DOHH2 (cell line): ENCODE data around the gene ARL11.

Experiments
- H3F3A ChIP-seq: fragments of 200-600 bp; sonication (generic), shearing (Covaris generic); 2 replicates; pipeline ENCODE4 v1.6.0; 2016; ENCODE audit warnings: antibody characterized with exemption, mild to moderate bottlenecking; ENCODE audit not compliant: control insufficient read depth, insufficient read depth
- H3K27ac ChIP-seq: fragments of 200-600 bp; sonication (generic); 2 replicates; pipeline ENCODE4 v1.5.1; 2014; ENCODE audit warnings: low read depth, mild to moderate bottlenecking, low read length, moderate library complexity
- H3K27me3 ChIP-seq: fragments of 200-600 bp; sonication (generic); 2 replicates; pipeline ENCODE4 v1.6.1; 2014; ENCODE audit warnings: mild to moderate bottlenecking, low read length, mixed read lengths; ENCODE audit not compliant: control insufficient read depth
- H3K36me3 ChIP-seq: fragments of 200-600 bp; sonication (generic); 2 replicates; pipeline ENCODE4 v1.6.1; 2014; ENCODE audit warnings: mild to moderate bottlenecking, low read length, moderate library complexity, mixed read lengths; ENCODE audit not compliant: control insufficient read depth
- H3K4me1 ChIP-seq: fragments of 200-600 bp; sonication (generic); 2 replicates; pipeline ENCODE4 v1.6.1; 2014; ENCODE audit warnings: mild to moderate bottlenecking, low read length, mixed read lengths; ENCODE audit not compliant: control insufficient read depth
- H3K4me2 ChIP-seq: fragments of 200-600 bp; sonication (generic); 2 replicates; pipeline ENCODE4 v1.6.0; 2014; ENCODE audit warnings: mild to moderate bottlenecking, low read length, moderate library complexity
- H3K4me3 ChIP-seq: fragments of 200-600 bp; sonication (generic); 2 replicates; pipeline ENCODE4 v1.5.1; 2014; ENCODE audit warnings: mild to moderate bottlenecking, low read length, mixed read lengths
- H3K79me2 ChIP-seq: fragments of 200-600 bp; sonication (generic); 2 replicates; pipeline ENCODE4 v1.6.1; 2014; ENCODE audit warnings: mild to moderate bottlenecking, low read length, mixed read lengths; ENCODE audit not compliant: control insufficient read depth
- H3K9me2 ChIP-seq: fragments of 200-600 bp; sonication (generic); replicated peaks from 2 replicates; pipeline ENCODE4 v1.6.1; 2014; ENCODE audit warnings: mild to moderate bottlenecking, low read length, mixed read lengths; ENCODE audit not compliant: control insufficient read depth
- H3K9me3 ChIP-seq: fragments of 200-600 bp; sonication (generic); 2 replicates; pipeline ENCODE4 v1.6.1; 2014; ENCODE audit warnings: antibody characterized with exemption, low read length, mixed read lengths; ENCODE audit not compliant: control insufficient read depth, insufficient read depth
- H4K20me1 ChIP-seq: fragments of 200-600 bp; sonication (generic); 2 replicates; pipeline ENCODE4 v1.6.0; 2014; ENCODE audit warnings: low read depth, mild to moderate bottlenecking, antibody characterized with exemption, low read length, moderate library complexity; ENCODE audit not compliant: control insufficient read depth, insufficient read depth
- EZH2phosphoT487 ChIP-seq: fragments of 200-600 bp; sonication (generic); IDR thresholded peaks from 2 replicates; pipeline ENCODE4 v1.6.1; 2017; ENCODE audit warnings: borderline replicate concordance, mild to moderate bottlenecking, antibody characterized with exemption, low read length, moderate library complexity, mixed read lengths
- TF ChIP-seq, protein P1 (sequence below): fragments of 200-600 bp; sonication (generic); IDR thresholded peaks from one replicate; pipeline ENCODE4 v1.5.1; 2014; ENCODE audit warnings: antibody characterized with exemption, mild to moderate bottlenecking, low read depth, low read length; ENCODE audit not compliant: poor library complexity, severe bottlenecking

The ARL11 gene

DNA sequence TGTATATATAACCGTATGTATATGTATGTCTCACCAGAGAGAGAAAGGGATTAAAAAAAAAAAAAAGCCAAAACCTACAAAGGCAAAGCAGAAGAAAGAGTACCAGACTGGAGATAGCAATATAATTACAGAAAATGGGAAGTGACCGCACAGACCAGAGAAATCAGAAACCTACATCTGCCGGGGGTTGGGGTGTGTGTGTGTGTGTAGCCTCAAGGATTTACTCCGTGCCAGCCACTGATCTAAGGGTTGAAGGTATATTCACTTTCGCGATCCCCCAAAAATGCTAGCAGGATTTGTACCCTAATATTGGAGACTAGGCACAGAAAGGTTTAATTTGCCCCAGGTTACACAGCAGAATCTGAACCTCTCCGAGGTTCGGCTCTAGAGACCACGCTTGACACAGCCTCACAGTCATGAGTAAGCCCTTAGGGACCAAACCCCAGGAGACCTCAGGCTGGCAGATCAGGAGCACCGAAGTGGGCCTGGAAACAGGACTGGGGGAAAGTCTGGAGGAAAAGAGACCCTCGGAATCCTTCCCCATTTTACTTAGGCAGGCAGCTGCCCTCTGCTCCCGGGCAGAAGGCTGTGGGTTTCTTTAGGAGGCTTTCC lies 14.8 kb downstream of the ARL11 start:
- H4K20me1 ChIP-seq: no peaks in the 10 kb centered on the region
- H3K27ac ChIP-seq: no peak overlapping the region
- H3K79me2 ChIP-seq: no peaks in the 10 kb centered on the region
- peaks cover 44% of the 10 kb centered on the region for H3K4me1 ChIP-seq
- peak overlapping the region; percentile 3 for H3K4me3 ChIP-seq
- no peak for TF ChIP-seq EZH2phosphoT487
- TF ChIP-seq, protein P1, sequence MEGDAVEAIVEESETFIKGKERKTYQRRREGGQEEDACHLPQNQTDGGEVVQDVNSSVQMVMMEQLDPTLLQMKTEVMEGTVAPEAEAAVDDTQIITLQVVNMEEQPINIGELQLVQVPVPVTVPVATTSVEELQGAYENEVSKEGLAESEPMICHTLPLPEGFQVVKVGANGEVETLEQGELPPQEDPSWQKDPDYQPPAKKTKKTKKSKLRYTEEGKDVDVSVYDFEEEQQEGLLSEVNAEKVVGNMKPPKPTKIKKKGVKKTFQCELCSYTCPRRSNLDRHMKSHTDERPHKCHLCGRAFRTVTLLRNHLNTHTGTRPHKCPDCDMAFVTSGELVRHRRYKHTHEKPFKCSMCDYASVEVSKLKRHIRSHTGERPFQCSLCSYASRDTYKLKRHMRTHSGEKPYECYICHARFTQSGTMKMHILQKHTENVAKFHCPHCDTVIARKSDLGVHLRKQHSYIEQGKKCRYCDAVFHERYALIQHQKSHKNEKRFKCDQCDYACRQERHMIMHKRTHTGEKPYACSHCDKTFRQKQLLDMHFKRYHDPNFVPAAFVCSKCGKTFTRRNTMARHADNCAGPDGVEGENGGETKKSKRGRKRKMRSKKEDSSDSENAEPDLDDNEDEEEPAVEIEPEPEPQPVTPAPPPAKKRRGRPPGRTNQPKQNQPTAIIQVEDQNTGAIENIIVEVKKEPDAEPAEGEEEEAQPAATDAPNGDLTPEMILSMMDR: no peak
- no peaks in the 10 kb centered on the region for H3K27me3 ChIP-seq
- peak overlapping the region; percentile 40 for H3K4me2 ChIP-seq
- 0 out of 2 replicates have a peak, but pooled peaks cover 10% of the 10 kb centered on the region for H3F3A ChIP-seq
- H3K36me3 ChIP-seq: peaks cover 4% of the 10 kb centered on the region; the same call in 1 of the 2 replicates
- no peaks in the 10 kb centered on the region for H3K9me2 ChIP-seq
- H3K9me3 ChIP-seq: no peaks in the 10 kb centered on the region

DNA sequence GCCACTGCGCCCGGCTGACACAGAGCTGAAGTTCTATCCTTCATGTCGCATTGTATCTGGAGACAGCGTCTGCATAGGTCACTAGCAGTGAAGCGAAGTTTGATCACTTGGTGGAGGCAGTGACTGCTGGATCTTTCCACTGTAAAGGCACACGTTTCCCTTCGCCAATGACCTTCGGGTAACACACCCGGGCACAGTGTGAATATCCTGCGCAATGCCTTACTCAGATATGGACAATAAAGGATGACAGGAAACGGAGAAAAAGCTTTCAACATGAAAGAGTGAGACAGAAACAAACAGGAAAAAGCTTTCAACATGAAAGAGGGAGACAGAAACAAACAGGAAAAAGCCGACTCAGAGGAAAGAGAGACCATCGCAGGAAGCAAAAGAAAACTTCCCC lies 17.1 kb downstream of the ARL11 start:
- no peaks in the 10 kb centered on the region for H3K27me3 ChIP-seq
- H3F3A ChIP-seq: 0 out of 2 replicates have a peak, but pooled peaks cover 4% of the 10 kb centered on the region
- H3K27ac ChIP-seq: no peak overlapping the region
- no peaks in the 10 kb centered on the region for H3K36me3 ChIP-seq
- H3K9me2 ChIP-seq: no peaks in the 10 kb centered on the region
- peaks cover 44% of the 10 kb centered on the region for H3K4me1 ChIP-seq
- no peaks in the 10 kb centered on the region for H3K79me2 ChIP-seq
- no peaks in the 10 kb centered on the region for H4K20me1 ChIP-seq
- no peak overlapping the region for H3K4me3 ChIP-seq
- TF ChIP-seq, protein P1: no peak
- no peak for TF ChIP-seq EZH2phosphoT487
- H3K9me3 ChIP-seq: no peaks in the 10 kb centered on the region
- peak overlapping the region; percentile 45 for H3K4me2 ChIP-seq

DNA sequence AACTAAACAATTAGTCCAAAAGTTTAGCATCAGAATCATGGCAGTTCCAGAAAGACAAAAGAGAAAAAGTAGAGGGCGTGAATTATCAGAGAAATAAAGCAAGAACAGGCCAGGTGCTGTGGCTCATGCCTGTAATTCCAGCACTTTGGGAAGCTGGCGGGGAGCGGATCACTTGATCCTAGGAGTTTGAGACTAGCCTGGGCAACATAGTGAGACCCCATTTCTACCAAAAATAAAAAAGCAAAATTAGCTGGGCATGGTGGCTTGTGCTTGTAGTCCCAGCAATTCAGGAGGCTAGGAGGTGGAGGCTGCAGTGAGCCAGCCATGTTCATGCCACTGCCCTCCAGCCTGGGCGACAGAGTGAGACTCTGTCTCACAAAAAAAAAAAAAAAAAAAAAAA lies 18.4 kb downstream of the ARL11 start:
- Histone ChIP-seq H3K4me3 (no peak overlapping the region), H3K36me3 (no peaks in the 10 kb centered on the region), H3K9me3 (no peaks in the 10 kb centered on the region), H3K79me2 (no peaks in the 10 kb centered on the region), H3K9me2 (no peaks in the 10 kb centered on the region), H3K27me3 (no peaks in the 10 kb centered on the region), H3K4me1 (peaks cover 44% of the 10 kb centered on the region), H3K27ac (no peak overlapping the region), H3F3A (0 out of 2 replicates have a peak, but pooled peaks cover 4% of the 10 kb centered on the region), H4K20me1 (no peaks in the 10 kb centered on the region), H3K4me2 (no peak overlapping the region)
- TF ChIP-seq, protein P1: no peak
- TF ChIP-seq EZH2phosphoT487: no peak
